GM21381 (cell line): Measurements from ENCODE around the gene TTC24.
"Not testable (repeated sequence)": the region's sequence is repeated elsewhere in the genome, so short reads cannot be mapped to it uniquely, and the experiment has no call there.

Experiments used
- ATAC-seq: cut with Tn5 transposase; IDR thresholded peaks from one replicate; pipeline ENCODE4 v1.9.1; 2021; ENCODE audit warnings: mild to moderate bottlenecking, moderate library complexity; ENCODE audit not compliant: unreplicated experiment

Gene TTC24

DNA sequence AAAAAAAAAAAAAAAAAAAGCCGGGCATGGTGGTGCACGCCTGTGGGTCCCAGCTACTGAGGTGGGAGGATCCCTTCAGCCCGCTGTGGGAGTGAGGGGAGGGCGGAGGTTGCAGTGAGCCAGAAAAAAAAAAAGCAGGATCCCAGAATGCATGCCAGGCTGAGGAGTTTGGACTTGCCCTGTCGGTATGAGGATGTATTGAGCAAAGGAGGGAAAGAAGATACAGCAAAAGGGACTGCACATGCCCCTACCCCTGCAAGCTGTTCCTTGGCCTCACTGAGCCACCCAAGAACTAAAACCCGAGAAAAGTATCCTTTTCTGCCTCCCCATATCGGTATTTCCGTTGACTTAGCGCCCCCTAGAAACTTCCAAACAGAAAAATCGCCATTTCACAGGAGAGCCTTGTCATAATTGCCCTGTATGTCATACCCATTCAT lies 23.1 kb downstream of the TTC24 start:
- ATAC-seq = no peak

DNA sequence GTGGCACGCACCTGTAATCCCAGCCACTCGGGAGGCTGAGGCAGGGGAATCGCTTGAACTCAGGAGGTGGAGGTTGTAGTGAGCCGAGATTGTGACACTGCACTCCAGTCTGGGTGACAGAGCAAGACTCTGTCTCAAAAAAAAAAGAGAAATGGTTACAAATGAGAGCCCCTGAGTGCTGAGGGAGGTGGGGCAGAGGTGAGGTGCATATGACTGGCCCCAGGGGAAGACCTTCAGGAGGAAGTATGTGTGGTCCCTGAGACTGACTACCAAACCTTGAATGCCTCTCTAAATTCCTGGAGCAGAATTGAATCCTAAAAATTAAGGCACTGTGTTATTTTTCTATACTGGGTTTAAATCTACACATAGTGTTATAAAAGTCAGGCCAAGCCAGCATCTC lies 27.8 kb downstream of the TTC24 start:
- not testable (repeated sequence) for ATAC-seq

DNA sequence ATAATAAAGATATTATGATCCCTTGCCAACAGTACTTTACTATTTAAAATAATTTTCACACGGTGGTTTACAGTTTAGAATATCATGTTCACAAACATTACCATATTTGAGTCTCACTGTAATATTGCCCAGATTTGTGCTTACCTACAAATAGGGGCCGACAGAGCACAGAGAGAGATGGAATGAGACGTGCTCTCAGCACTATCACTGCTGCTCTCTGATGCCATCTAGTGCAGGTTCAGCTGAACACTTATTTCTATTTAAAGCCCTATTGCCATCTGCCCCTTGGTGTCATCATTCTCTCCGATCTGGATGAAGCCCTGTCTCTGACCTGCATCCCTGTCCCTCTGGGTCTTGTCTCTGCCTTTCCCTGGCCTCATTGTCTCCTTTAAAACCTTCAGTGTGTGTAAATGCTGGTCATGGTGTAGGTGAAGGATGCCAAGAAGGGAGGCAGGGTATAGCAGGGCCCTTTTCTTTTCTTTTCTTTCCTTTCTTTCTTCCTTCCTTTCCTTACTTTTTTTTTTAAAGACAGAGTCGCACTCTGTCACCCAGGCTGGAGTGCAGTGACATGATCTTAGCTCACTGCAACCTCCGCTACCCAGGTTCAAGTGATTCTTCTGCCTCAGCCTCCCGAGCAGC lies 28.6 kb downstream of the TTC24 start:
- ATAC-seq = no peak

DNA sequence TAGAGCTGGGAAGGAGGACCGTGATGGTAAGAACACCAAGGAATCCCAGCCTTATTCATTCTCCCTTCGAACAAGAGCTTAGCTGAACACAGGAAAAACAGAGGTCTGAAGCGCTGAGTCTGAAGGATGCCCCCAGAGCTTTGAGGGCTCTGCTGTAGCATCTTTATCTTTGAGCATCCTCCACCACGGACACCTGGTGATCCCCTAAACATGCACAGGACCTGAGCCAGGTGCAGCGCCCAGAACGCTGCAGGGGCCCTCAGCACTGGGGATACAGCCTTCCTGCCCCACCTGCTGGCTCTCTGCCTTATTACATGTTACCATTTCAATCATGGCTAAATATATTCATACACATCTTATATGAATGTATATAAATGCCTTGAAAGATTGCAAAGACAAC lies 29.5 kb downstream of the TTC24 start:
- no peak for ATAC-seq

DNA sequence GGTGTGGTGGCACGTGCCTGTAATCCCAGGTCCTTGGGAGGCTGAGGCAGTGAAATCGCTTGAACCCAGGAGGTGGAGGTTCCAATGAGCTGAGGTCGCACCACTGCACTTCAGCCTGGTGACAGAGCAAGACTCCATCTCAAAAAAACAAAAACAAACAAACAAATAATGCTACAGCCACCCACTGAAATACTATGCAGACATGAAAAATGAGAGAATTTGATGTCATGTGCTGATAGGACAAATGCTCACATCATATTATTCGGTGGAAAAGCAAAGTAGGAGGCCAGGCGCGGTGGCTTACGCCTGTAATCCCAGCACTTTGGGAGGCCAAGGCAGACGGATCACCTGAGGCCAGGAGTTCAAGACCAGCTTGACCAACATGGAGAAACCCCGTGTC lies 30.5 kb downstream of the TTC24 start:
- not testable (repeated sequence) for ATAC-seq

DNA sequence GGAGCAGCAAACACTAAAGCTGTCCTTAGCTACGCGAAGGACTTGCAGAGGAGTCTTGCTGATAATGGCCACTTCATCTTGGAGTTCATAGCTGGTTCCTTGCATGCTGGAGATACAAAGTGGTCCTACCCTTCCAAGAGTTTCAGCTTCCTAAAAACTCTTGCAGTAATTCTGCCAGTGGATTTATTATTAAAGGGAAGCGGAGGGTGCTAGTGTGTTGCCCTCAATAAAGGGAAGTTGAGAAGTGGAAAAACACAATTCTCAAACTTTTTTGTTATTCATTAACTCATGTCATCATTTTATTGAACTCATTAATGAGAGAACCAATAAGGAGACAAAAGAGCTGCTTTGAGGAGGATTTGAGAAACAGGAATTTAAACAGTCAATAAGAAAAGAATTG lies 33.1 kb downstream of the TTC24 start:
- ATAC-seq = no peak

DNA sequence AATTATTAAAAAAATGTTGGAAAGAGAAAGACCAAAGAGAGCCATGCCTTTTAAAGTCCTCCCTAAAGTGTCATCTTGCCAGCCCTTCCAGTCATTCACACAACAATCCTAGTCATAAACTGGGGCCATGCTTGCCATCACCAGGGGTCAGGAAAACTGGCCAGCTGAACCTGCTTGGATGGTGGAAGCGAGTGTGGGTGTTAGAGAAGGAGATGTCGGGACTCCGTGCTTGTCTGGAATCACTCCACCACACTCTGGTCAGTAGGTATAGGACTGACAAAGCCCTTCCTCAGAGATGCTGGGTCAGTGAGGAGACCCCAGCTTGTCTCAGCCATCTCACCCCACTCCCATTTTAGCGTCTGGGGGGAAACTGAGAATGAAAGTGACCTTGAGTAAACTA lies 36.4 kb downstream of the TTC24 start:
- ATAC-seq = no peak

DNA sequence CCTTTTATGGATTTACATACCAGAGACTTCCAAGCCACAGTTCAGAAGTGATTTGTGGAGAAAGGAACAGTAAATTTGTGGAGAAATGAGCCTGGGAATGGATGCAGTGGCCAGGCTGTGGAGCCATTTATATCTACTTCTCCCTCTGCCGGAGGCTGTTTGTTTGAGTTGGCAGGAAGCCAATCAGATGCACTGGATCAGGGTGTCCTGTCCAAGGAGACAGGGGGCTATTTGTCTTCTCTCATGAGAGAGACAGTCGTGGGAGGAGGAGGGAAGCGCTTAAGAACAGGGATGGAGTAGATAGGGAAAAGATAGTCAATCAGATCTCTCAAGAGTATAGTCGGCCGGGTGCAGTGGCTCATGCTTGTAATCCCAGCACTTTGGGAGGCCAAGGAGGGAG lies 36.9 kb downstream of the TTC24 start:
- no peak for ATAC-seq

DNA sequence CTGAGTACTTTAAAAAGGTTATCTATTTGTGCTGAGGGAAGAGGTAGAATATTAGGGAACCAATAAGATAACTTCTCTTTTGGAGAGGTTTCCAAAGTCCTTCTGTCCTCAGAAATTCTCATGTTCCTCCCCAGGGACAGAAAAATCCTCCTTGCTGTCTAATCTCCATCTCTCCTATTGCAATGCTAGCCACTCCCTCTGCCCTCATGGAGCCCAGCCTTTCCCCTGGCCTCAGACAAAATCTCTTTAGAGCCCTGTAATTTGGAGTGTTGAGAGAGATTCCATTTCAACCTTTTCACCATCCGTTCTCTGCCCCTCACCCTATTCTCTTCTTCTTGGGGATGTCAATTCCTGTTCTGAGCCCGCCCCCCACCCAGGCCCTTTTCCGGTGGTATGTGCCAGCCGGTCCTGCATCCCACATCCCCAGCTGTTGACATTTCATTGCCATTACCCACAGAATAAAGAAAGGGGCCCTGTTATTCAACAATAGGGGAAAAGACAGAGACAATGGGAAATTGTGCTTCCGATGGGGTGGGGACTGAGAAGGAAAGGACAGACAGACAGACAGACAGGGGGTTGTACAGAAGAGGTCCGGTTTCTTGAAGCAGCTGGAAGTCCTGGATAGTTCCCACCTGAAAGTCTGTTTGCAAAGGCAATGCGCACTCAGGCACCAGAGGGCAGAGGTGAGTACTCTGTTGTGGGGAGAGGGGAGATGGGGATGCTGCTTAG lies 39.5 kb downstream of the TTC24 start, which contains the start of gene HAPLN2:
TSS of gene HAPLN2 (plus strand) at position 563 of the 729 bp plus-strand sequence. CDS start 4,076 bp downstream, outside the sequence.
- no peak for ATAC-seq

DNA sequence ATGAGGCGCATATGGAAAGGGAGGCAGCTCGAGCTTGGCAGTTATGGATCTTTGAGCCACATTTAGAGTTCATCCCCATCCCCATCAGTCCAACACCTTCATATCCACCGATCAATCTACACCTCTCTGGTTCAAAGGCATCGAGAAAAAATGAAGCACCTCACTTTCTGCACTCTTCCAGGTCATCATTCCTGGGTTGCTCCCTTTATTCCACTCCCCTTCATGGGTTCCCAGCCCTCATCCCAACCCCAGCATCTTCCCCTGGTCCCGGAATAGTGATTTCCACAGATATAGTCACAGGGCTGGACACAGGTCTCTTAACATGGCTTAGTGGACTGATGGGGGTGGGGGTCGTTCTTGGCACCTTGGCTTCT lies 40.0 kb downstream of the TTC24 start:
- ATAC-seq = no peak

DNA sequence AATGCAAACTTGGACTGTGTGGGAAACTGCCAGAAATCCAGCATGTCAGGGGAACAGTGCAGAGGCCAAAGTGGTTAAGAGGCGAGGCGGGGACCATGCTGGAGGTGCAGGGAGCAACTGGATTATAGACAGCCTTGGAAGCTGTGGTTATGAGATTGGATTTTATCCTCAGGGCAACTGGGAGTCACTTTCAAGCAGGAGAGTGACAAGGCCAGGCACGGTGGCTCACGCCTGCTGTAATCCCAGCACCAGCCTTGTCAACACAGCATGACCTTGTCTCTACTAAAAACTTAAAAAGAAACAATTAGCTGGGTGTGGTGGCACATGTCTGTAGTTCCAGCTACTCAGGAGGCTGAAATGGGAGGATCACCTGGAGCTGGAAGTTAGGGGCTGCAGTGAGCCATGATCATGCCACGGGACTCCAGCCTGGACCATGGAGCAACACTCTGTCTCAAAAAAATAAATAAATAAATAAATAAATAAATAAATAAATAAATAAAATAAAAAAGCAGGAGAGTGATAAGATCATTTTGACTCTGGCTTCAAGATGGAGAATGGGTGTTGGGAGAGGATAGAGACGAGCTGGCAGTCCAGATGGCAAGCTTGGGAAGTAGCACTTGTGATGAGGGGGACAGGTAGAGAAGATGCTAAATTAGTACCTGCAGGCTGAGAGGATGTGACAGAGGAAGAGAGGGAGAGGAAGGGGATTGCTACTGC lies 43.2 kb downstream of the TTC24 start:
- no peak for ATAC-seq

DNA sequence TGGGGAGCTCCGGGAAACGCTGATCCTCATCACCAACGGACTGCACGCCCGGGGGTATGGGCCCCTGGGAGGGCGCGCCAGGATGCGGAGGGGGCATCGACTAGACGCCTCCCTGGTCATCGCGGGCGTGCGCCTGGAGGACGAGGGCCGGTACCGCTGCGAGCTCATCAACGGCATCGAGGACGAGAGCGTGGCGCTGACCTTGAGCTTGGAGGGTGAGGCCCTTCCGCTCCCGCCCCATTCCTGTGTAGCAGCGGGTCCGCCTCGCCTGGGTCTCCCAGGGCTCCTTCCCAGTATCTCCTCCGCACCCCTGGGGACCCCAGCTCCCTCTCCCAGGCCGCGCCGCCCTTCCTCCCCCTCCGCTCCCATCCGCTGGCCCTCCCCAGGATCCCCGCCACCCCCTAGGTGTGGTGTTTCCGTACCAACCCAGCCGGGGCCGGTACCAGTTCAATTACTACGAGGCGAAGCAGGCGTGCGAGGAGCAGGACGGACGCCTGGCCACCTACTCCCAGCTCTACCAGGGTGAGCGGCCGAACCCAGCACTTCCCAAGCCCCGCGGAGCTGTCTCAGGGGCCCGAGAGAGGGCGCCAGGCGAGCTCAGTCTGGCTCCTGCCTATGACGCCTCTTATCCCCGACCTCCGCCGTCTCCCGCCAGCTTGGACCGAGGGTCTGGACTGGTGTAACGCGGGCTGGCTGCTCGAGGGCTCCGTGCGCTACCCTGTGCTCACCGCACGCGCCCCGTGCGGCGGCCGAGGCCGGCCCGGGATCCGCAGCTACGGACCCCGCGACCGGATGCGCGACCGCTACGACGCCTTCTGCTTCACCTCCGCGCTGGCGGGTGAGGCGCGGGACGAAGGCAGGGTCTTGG lies 44.7 kb downstream of the TTC24 start:
- no peak for ATAC-seq

DNA sequence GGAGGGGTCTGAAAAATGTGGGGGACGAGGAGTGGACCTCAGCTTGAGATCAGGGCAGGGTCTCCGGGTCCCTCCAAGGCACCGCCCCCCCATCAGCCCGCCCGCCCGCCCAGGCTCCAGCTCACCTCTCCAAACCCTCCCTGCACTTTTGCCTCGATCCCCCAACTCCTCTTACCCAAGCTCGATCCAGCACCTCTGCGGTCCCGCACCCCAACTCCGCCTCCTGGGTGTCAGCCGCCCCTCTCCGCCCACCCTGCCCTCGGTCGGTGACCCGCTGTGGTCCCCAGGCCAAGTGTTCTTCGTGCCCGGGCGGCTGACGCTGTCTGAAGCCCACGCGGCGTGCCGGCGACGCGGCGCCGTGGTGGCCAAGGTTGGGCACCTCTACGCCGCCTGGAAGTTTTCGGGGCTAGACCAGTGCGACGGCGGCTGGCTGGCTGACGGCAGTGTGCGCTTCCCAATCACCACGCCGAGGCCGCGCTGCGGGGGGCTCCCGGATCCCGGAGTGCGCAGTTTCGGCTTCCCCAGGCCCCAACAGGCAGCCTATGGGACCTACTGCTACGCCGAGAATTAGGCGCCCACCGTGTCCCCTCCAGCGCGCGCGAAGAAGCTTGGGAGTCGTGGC lies 45.4 kb downstream of the TTC24 start:
- ATAC-seq = no peak

DNA sequence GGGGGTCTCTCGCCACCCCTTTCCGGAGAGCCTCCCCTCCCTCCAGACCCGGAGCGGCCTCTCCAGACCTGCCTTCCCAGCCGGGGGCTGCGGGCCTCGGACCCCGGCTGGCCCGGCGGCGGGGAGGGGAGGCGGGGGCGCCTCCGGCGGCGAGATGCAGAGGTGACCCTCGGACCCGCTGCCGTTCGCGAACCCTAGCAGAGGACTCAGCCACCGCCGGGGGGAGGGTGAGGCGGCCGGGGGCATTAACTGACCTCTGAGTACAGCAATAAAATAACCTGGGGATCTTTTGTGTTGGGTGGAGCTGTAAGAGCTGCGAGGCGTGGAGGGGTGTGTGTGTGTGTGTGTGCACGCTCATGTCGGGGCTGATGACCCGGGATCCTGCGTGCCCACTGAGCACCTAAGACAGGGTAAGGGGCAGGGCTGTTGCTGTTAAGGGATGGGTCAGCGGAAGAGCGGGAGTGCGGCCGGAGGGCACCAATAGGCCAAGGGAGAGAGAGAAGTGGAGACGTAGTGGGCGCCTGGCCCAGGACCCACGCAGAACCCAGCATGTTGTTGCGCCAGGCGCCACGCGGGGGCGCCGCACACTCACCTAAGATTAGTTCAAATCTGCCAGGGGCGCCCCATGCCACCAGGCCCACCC lies 46.0 kb downstream of the TTC24 start:
- no peak for ATAC-seq

DNA sequence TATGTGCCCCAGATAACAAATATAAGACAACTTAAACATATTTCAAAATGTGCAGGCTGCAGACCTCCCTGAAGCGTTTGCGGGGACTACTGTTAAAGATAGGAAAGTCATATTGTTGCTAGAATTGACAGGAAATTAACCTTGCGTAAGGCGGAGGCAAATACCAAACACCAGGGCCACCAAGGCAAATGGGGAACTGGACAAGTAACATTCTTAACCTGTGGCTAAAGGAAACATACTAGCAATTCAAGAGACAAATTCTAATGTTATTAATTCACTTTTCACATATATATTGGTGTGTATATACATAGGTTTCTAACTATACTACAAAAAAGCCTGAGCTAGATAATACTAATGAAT lies 46.5 kb downstream of the TTC24 start:
- no peak for ATAC-seq

DNA sequence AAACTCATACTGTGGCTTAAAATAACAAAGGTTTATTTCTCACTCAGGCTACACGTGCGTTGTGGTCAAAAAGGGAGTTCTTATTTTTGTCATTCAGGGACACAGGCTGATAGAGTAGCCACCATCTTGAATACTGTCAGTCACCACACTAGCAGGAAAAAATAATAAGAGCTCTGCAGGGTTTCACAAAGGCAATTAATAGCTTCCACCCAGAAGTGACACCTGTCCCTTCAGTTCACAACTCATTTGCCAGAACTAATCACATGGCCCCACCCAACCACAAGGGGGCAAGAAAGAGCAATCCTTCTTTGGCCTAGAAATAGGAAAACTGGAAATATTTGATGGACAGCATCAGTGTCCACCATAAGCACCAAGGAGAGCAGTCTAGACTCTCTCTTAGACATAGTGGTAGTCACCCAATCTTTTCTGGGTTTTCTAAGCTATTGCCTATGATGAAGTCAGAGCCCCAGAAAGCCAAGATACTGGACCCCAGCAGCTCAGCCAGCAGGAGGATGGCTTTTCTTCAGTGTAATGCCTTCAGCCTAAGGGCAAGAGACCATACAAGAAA lies 47.9 kb downstream of the TTC24 start:
- no peak for ATAC-seq

DNA sequence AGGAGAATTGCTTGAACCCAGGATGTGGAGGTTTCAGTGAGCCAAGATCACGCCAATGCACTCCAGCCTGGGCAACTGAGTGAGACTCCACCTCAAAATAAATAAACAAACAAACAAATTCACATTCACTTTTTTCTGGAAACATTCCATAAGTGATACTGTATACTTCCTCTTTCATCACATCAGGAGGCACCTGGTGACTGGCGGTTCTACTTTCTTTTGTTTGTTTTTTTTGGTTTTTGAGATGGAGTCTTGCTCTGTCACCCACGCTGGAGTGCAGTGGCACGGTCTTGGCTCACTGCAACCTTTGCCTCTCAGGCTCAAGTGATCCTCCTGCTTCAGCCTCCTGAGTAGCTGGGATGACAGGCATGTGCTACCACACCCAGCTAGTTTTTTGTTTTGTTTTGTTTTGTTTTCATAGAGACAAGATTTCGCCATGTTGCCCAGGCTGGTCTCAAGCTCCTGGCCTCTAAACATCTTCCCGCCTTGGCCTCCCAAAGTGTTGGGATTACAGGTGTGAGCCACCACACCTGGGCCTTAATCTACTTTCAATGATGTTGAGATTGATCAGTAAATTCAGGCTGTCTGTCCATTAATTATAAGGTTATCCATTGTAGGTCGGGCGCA lies 50.4 kb downstream of the TTC24 start:
- no peak for ATAC-seq

DNA sequence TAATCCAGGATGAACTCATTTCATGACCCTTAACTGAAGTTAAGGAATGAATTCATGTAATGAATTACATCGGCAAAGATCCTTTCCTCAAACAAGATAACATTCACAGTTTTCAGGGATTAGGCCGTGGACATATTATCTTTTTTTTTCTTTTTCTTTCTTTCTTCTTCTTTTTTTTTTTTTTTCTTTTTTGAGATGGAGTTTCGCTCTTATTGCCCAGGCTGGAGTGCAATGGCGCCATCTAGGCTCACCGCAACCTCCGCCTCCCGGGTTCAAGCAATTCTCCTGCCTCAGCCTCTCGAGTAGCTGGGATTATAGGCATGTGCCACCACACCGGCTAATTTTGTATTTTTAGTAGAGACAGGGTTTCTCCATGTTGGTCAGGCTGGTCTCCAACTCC lies 51.6 kb downstream of the TTC24 start:
- ATAC-seq = not testable (repeated sequence)

DNA sequence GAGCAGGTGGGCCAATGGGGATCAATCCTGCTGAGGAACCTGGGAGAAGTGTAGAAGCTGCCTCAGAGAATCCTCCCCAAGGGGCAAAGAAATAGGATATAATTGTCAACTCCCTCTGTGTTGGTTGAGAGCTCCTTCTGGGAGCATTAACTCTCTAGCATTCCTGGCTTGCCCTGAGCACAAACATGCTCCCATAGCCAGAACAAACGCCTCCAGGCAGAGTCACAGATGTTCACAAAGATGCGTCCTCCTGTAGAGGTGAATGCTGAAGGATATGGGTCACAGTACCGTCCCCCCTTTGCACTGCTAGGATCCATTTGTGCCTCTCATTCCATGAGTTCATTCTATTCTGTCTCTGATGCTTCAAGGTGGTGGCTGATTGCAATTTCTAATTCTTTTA lies 52.8 kb downstream of the TTC24 start:
- ATAC-seq = no peak
